ENCODE results near the gene LAMB3.

LAMB3 gene

GRCh38 chr1:209619696-209620486 is 32.3 kb downstream of the LAMB3 start:
- H3K4me2 ChIP-seq (ENCODE audit: low read length): no peak overlapping the region
- no peak overlapping the region for H3K18ac ChIP-seq (ENCODE audit: low read length)

GRCh38 chr1:209618756-209619420 is 33.3 kb downstream of the LAMB3 start:
- no peaks in the 10 kb centered on the region for H3K79me1 ChIP-seq (ENCODE audit: low read length)
- no CpG with 5 or more reads among the region's 6 CpGs for WGBS (ENCODE audit: extremely low coverage, insufficient coverage, insufficient read length)
- peaks cover 3% of the 10 kb centered on the region for H3K9me3 ChIP-seq (ENCODE audit: insufficient read depth, low read depth, low read length)

More at GRCh38 chr1:209619696-209620486, 32.3 kb downstream of the LAMB3 start:
- peaks cover 8 to 10% of the 10 kb centered on the region in 2 experiments for H3K36me3 ChIP-seq (ENCODE audit: control insufficient read depth in 1 of 2, insufficient read depth in 2 of 2, low read length in 2 of 2)
- no peak overlapping the region for H3K14ac ChIP-seq (ENCODE audit: low read length)
- no peak overlapping the region for H3K4ac ChIP-seq (ENCODE audit: low read depth, low read length)
- no peak overlapping the region for H2BK5ac ChIP-seq (ENCODE audit: low read depth, low read length, poor library complexity)
- H3K79me1 ChIP-seq (ENCODE audit: low read length): no peaks in the 10 kb centered on the region
- H4K12ac ChIP-seq (ENCODE audit: low read depth, low read length): no peak overlapping the region
- peaks cover 0 to 5% of the 10 kb centered on the region in 2 experiments for H3K4me1 ChIP-seq (ENCODE audit: control insufficient read depth in 1 of 2, insufficient read depth in 2 of 2, low read length in 2 of 2)
- no peak overlapping the region for H2BK120ac ChIP-seq (ENCODE audit: insufficient read depth, low read length, poor library complexity)
- no peak for DNase-seq
- WGBS (ENCODE audit: extremely low coverage, insufficient coverage, insufficient read length): no CpG with 5 or more reads among the region's 7 CpGs
- H3K4me3 ChIP-seq (ENCODE audit: low read depth, low read length): no peak overlapping the region
- no peak overlapping the region for H3K23ac ChIP-seq (ENCODE audit: low read length)
- no peak overlapping the region for H2AK5ac ChIP-seq (ENCODE audit: low read length)
- no peak overlapping the region for H2AFZ ChIP-seq (ENCODE audit: insufficient read depth, low read length, poor library complexity)
- no peak overlapping the region for H3K27ac ChIP-seq (ENCODE audit: low read depth, low read length)
- H3K27me3 ChIP-seq (ENCODE audit: insufficient read depth, low read length): no peaks in the 10 kb centered on the region
- H3K79me2 ChIP-seq (ENCODE audit: control insufficient read depth, insufficient read depth, low read length, poor library complexity): no peaks in the 10 kb centered on the region
- H3K9ac ChIP-seq (ENCODE audit: low read length): no peak overlapping the region
- no peak overlapping the region for H4K91ac ChIP-seq (ENCODE audit: low read depth, low read length)
- no peak overlapping the region for H4K8ac ChIP-seq (ENCODE audit: low read depth, low read length)
- H3K9me3 ChIP-seq (ENCODE audit: insufficient read depth, low read depth, low read length): peaks cover 3% of the 10 kb centered on the region
- no peak overlapping the region for H2BK12ac ChIP-seq (ENCODE audit: low read length)

GRCh38 chr1:209618291-209618690 is 33.9 kb downstream of the LAMB3 start:
- Histone ChIP-seq H3K14ac (ENCODE audit: low read length) (no peak overlapping the region), H3K4me1 (ENCODE audit: control insufficient read depth in 1 of 2, insufficient read depth in 2 of 2, low read length in 2 of 2) (peaks cover 0 to 5% of the 10 kb centered on the region in 2 experiments), H3K4me3 (ENCODE audit: low read depth, low read length) (no peak overlapping the region), H4K91ac (ENCODE audit: low read depth, low read length) (no peak overlapping the region), H3K27ac (ENCODE audit: low read depth, low read length) (no peak overlapping the region), H3K79me1 (ENCODE audit: low read length) (no peaks in the 10 kb centered on the region), H2AK5ac (ENCODE audit: low read length) (no peak overlapping the region), H2BK5ac (ENCODE audit: low read depth, low read length, poor library complexity) (no peak overlapping the region), H3K9ac (ENCODE audit: low read length) (no peak overlapping the region), H3K79me2 (ENCODE audit: control insufficient read depth, insufficient read depth, low read length, poor library complexity) (no peaks in the 10 kb centered on the region), H2AFZ (ENCODE audit: insufficient read depth, low read length, poor library complexity) (no peak overlapping the region), H2BK12ac (ENCODE audit: low read length) (no peak overlapping the region), H4K12ac (ENCODE audit: low read depth, low read length) (no peak overlapping the region), H3K27me3 (ENCODE audit: insufficient read depth, low read length) (no peaks in the 10 kb centered on the region), H3K36me3 (ENCODE audit: control insufficient read depth in 1 of 2, insufficient read depth in 2 of 2, low read length in 2 of 2) (peaks cover 8 to 15% of the 10 kb centered on the region in 2 experiments), H4K8ac (ENCODE audit: low read depth, low read length) (no peak overlapping the region), H3K23ac (ENCODE audit: low read length) (no peak overlapping the region), H3K9me3 (ENCODE audit: insufficient read depth, low read depth, low read length) (peaks cover 3% of the 10 kb centered on the region), H2BK120ac (ENCODE audit: insufficient read depth, low read length, poor library complexity) (no peak overlapping the region), H3K4ac (ENCODE audit: low read depth, low read length) (no peak overlapping the region), H3K4me2 (ENCODE audit: low read length) (no peak overlapping the region), H3K18ac (ENCODE audit: low read length) (no peak overlapping the region)
- no CpG with 5 or more reads among the region's 11 CpGs for WGBS (ENCODE audit: extremely low coverage, insufficient coverage, insufficient read length)
- no peak for DNase-seq

More at GRCh38 chr1:209618756-209619420, 33.3 kb downstream of the LAMB3 start:
- no peak overlapping the region for H3K27ac ChIP-seq (ENCODE audit: low read depth, low read length)
- peaks cover 0 to 5% of the 10 kb centered on the region in 2 experiments for H3K4me1 ChIP-seq (ENCODE audit: control insufficient read depth in 1 of 2, insufficient read depth in 2 of 2, low read length in 2 of 2)
- H3K9ac ChIP-seq (ENCODE audit: low read length): no peak overlapping the region
- no peak for DNase-seq
- H2BK5ac ChIP-seq (ENCODE audit: low read depth, low read length, poor library complexity): no peak overlapping the region
- no peak overlapping the region for H4K12ac ChIP-seq (ENCODE audit: low read depth, low read length)
- no peak overlapping the region for H4K8ac ChIP-seq (ENCODE audit: low read depth, low read length)
- H3K27me3 ChIP-seq (ENCODE audit: insufficient read depth, low read length): no peaks in the 10 kb centered on the region
- no peak overlapping the region for H2AK5ac ChIP-seq (ENCODE audit: low read length)
- H3K36me3 ChIP-seq (ENCODE audit: control insufficient read depth in 1 of 2, insufficient read depth in 2 of 2, low read length in 2 of 2): peaks cover 8 to 10% of the 10 kb centered on the region in 2 experiments
- H3K14ac ChIP-seq (ENCODE audit: low read length): no peak overlapping the region
- no peak overlapping the region for H2AFZ ChIP-seq (ENCODE audit: insufficient read depth, low read length, poor library complexity)
- H3K4me3 ChIP-seq (ENCODE audit: low read depth, low read length): no peak overlapping the region
- no peak overlapping the region for H3K4ac ChIP-seq (ENCODE audit: low read depth, low read length)
- no peak overlapping the region for H3K4me2 ChIP-seq (ENCODE audit: low read length)
- no peak overlapping the region for H4K91ac ChIP-seq (ENCODE audit: low read depth, low read length)
- H2BK12ac ChIP-seq (ENCODE audit: low read length): no peak overlapping the region
- no peaks in the 10 kb centered on the region for H3K79me2 ChIP-seq (ENCODE audit: control insufficient read depth, insufficient read depth, low read length, poor library complexity)
- no peak overlapping the region for H3K23ac ChIP-seq (ENCODE audit: low read length)
- no peak overlapping the region for H2BK120ac ChIP-seq (ENCODE audit: insufficient read depth, low read length, poor library complexity)
- H3K18ac ChIP-seq (ENCODE audit: low read length): no peak overlapping the region

- H2BK5ac ChIP-seq (ENCODE audit: low read depth, low read length, poor library complexity): no peak overlapping the region
- H2BK120ac ChIP-seq (ENCODE audit: insufficient read depth, low read length, poor library complexity): no peak overlapping the region
- H3K27ac ChIP-seq (ENCODE audit: low read depth, low read length): no peak overlapping the region
- no CpG with 5 or more reads among the region's 6 CpGs for WGBS (ENCODE audit: extremely low coverage, insufficient coverage, insufficient read length)
- H4K91ac ChIP-seq (ENCODE audit: low read depth, low read length): no peak overlapping the region
- no peak for DNase-seq
- peaks cover 3% of the 10 kb centered on the region for H3K9me3 ChIP-seq (ENCODE audit: insufficient read depth, low read depth, low read length)
- no peak overlapping the region for H4K12ac ChIP-seq (ENCODE audit: low read depth, low read length)
- H3K9ac ChIP-seq (ENCODE audit: low read length): no peak overlapping the region
- no peak overlapping the region for H2AK5ac ChIP-seq (ENCODE audit: low read length)
- H3K27me3 ChIP-seq (ENCODE audit: insufficient read depth, low read length): no peaks in the 10 kb centered on the region
- no peaks in the 10 kb centered on the region for H3K79me1 ChIP-seq (ENCODE audit: low read length)
- H2AFZ ChIP-seq (ENCODE audit: insufficient read depth, low read length, poor library complexity): no peak overlapping the region
- no peaks in the 10 kb centered on the region for H3K79me2 ChIP-seq (ENCODE audit: control insufficient read depth, insufficient read depth, low read length, poor library complexity)
- H3K4me2 ChIP-seq (ENCODE audit: low read length): no peak overlapping the region
- no peak overlapping the region for H3K18ac ChIP-seq (ENCODE audit: low read length)
- H3K4me1 ChIP-seq (ENCODE audit: control insufficient read depth in 1 of 2, insufficient read depth in 2 of 2, low read length in 2 of 2): peaks cover 0 to 5% of the 10 kb centered on the region in 2 experiments
- H3K14ac ChIP-seq (ENCODE audit: low read length): no peak overlapping the region
- H3K23ac ChIP-seq (ENCODE audit: low read length): no peak overlapping the region
- H3K4ac ChIP-seq (ENCODE audit: low read depth, low read length): no peak overlapping the region
- peaks cover 13 to 20% of the 10 kb centered on the region in 2 experiments for H3K36me3 ChIP-seq (ENCODE audit: control insufficient read depth in 1 of 2, insufficient read depth in 2 of 2, low read length in 2 of 2)
- no peak overlapping the region for H4K8ac ChIP-seq (ENCODE audit: low read depth, low read length)
- no peak overlapping the region for H2BK12ac ChIP-seq (ENCODE audit: low read length)
- no peak overlapping the region for H3K4me3 ChIP-seq (ENCODE audit: low read depth, low read length)
Measured at GRCh38 chr1:209617755-209618154, 34.5 kb downstream of the LAMB3 start.
